GM12873 (cell line): Measurements from ENCODE around the gene MYL1.

Experiments used
- CTCF ChIP-seq: IDR thresholded peaks from 2 replicates; pipeline ENCODE4 v1.5.1; 2012; ENCODE audit warnings: low read depth, mild to moderate bottlenecking, moderate library complexity, low read length, control low read depth; ENCODE audit not compliant: insufficient read depth; ENCODE audit errors: missing control alignments

The MYL1 gene

GRCh38 chr2:210252699-210253606, 62.0 kb downstream of the MYL1 start:
- TF ChIP-seq CTCF: no peak

- TF ChIP-seq CTCF: no peak
Observed at GRCh38 chr2:210250622-210251021, 64.4 kb downstream of the MYL1 start.
